Effector memory CD8-positive, alpha-beta T cell (primary cell): ENCODE results near the gene ATXN1.
A peak's percentile ranks its signal among the peaks of the same experiment; 100 is the strongest.

Experiments used
- ATAC-seq: fragments of 150-1000 bp; cut with Tn5 transposase; replicated peaks from 2 replicates; pipeline ENCODE4 v1.10.0; 2021; ENCODE audit warnings: mild to moderate bottlenecking, moderate library complexity
- DNase-seq, 3 experiments: peaks; one replicate each; pipeline ENCODE4 v3.0.0; 2021
- H3K27ac Mint-ChIP-seq, 2 donors: one replicate each; pipeline ENCODE4 v1.8.0; 2022; ENCODE audit warnings: mild to moderate bottlenecking in 2 of 2, mixed read lengths in 2 of 2, moderate library complexity in 2 of 2
- H3K27me3 Mint-ChIP-seq, 2 donors: one replicate each; pipeline ENCODE4 v1.8.0; 2022; ENCODE audit warnings: mixed read lengths in 2 of 2
- H3K36me3 Mint-ChIP-seq: one replicate; pipeline ENCODE4 v1.8.0; 2022; ENCODE audit warnings: mild to moderate bottlenecking, moderate library complexity, mixed read lengths; ENCODE audit not compliant: insufficient read depth
- H3K4me1 Mint-ChIP-seq, 2 donors: one replicate each; pipeline ENCODE4 v1.8.0; 2022; ENCODE audit warnings: low read depth in 2 of 2, mixed read lengths in 2 of 2
- H3K4me3 Mint-ChIP-seq, 2 donors: one replicate each; pipeline ENCODE4 v1.8.0; 2022; ENCODE audit warnings: mild to moderate bottlenecking in 2 of 2, mixed read lengths in 2 of 2, moderate library complexity in 2 of 2
- H3K9me3 Mint-ChIP-seq, 2 donors: one replicate each; pipeline ENCODE4 v1.8.0; 2022; ENCODE audit warnings: mixed read lengths in 2 of 2

Gene ATXN1

GRCh38 chr6:16291739-16292138 lies 469.5 kb downstream of the ATXN1 start:
- no peak overlapping the region for H3K27ac Mint-ChIP-seq
- no peak overlapping the region for H3K4me3 Mint-ChIP-seq
- H3K27me3 Mint-ChIP-seq = peaks cover 0 to 16% of the 10 kb centered on the region in 2 donors

GRCh38 chr6:16288163-16288562 lies 473.1 kb downstream of the ATXN1 start:
- DNase-seq (no peak), ATAC-seq (no peak)
- peaks cover 10 to 26% of the 10 kb centered on the region in 2 donors for H3K27me3 Mint-ChIP-seq
- no peak overlapping the region for H3K27ac Mint-ChIP-seq
- H3K36me3 Mint-ChIP-seq = no peaks in the 10 kb centered on the region
- no peak overlapping the region for H3K4me3 Mint-ChIP-seq
- peaks cover 0 to 7% of the 10 kb centered on the region in 2 donors for H3K4me1 Mint-ChIP-seq
- H3K9me3 Mint-ChIP-seq = no peaks in the 10 kb centered on the region

More at GRCh38 chr6:16291739-16292138, 469.5 kb downstream of the ATXN1 start:
- Mint-ChIP-seq H3K4me1 (peaks cover 0 to 2% of the 10 kb centered on the region in 2 donors), H3K9me3 (no peaks in the 10 kb centered on the region), H3K36me3 (no peaks in the 10 kb centered on the region)
- DNase-seq (no peak), ATAC-seq (no peak)

GRCh38 chr6:16286151-16286522 lies 475.1 kb downstream of the ATXN1 start:
- DNase-seq (peak in 2 of 3 experiments; percentile 7 to 25), ATAC-seq (no peak)
- Mint-ChIP-seq H3K36me3 (no peaks in the 10 kb centered on the region), H3K4me1 (peaks cover 0 to 7% of the 10 kb centered on the region in 2 donors), H3K4me3 (no peak overlapping the region), H3K27ac (no peak overlapping the region), H3K9me3 (no peaks in the 10 kb centered on the region), H3K27me3 (peaks cover 10 to 26% of the 10 kb centered on the region in 2 donors)

- Mint-ChIP-seq H3K27ac (no peak overlapping the region), H3K4me3 (no peak overlapping the region), H3K27me3 (peaks cover 10 to 26% of the 10 kb centered on the region in 2 donors), H3K36me3 (no peaks in the 10 kb centered on the region), H3K4me1 (peaks cover 0 to 7% of the 10 kb centered on the region in 2 donors), H3K9me3 (no peaks in the 10 kb centered on the region)
- no peak for DNase-seq
- ATAC-seq = no peak
These were observed 475.7 kb downstream of the ATXN1 start for GRCh38 chr6:16285467-16286150.

GRCh38 chr6:16284472-16284871 lies 476.8 kb downstream of the ATXN1 start:
- no peak for DNase-seq
- Mint-ChIP-seq H3K36me3 (no peaks in the 10 kb centered on the region), H3K9me3 (no peaks in the 10 kb centered on the region), H3K27ac (no peak overlapping the region), H3K4me3 (no peak overlapping the region), H3K27me3 (peaks cover 10 to 15% of the 10 kb centered on the region in 2 donors), H3K4me1 (peaks cover 0 to 7% of the 10 kb centered on the region in 2 donors)
- ATAC-seq = no peak

GRCh38 chr6:16282370-16282769 lies 478.9 kb downstream of the ATXN1 start:
- DNase-seq (no peak), ATAC-seq (no peak)
- Mint-ChIP-seq H3K36me3 (no peaks in the 10 kb centered on the region), H3K4me3 (no peak overlapping the region), H3K27me3 (peaks cover 10 to 20% of the 10 kb centered on the region in 2 donors), H3K4me1 (peaks cover 0 to 7% of the 10 kb centered on the region in 2 donors), H3K27ac (no peak overlapping the region), H3K9me3 (no peaks in the 10 kb centered on the region)

GRCh38 chr6:16279243-16279642 lies 482.0 kb downstream of the ATXN1 start:
- ATAC-seq = no peak
- no peak overlapping the region for H3K4me3 Mint-ChIP-seq

GRCh38 chr6:16278750-16279149 lies 482.5 kb downstream of the ATXN1 start:
- ATAC-seq (no peak), DNase-seq (no peak)
- Mint-ChIP-seq H3K9me3 (no peaks in the 10 kb centered on the region), H3K36me3 (no peaks in the 10 kb centered on the region), H3K27me3 (peaks cover 0 to 13% of the 10 kb centered on the region in 2 donors), H3K27ac (no peak overlapping the region), H3K4me3 (no peak overlapping the region), H3K4me1 (no peaks in the 10 kb centered on the region)

More at GRCh38 chr6:16279243-16279642, 482.0 kb downstream of the ATXN1 start:
- Mint-ChIP-seq H3K4me1 (no peaks in the 10 kb centered on the region), H3K27ac (no peak overlapping the region), H3K27me3 (peaks cover 0 to 13% of the 10 kb centered on the region in 2 donors), H3K9me3 (no peaks in the 10 kb centered on the region), H3K36me3 (no peaks in the 10 kb centered on the region)
- no peak for DNase-seq

GRCh38 chr6:16278048-16278724 lies 483.1 kb downstream of the ATXN1 start:
- Mint-ChIP-seq H3K4me1 (no peaks in the 10 kb centered on the region), H3K9me3 (no peaks in the 10 kb centered on the region), H3K36me3 (no peaks in the 10 kb centered on the region), H3K4me3 (no peak overlapping the region), H3K27ac (no peak overlapping the region), H3K27me3 (peaks cover 0 to 13% of the 10 kb centered on the region in 2 donors)
- no peak for ATAC-seq
- no peak for DNase-seq

- no peaks in the 10 kb centered on the region for H3K9me3 Mint-ChIP-seq
- ATAC-seq (no peak), DNase-seq (no peak)
- H3K27me3 Mint-ChIP-seq = peaks cover 0 to 13% of the 10 kb centered on the region in 2 donors
- no peaks in the 10 kb centered on the region for H3K4me1 Mint-ChIP-seq
- no peak overlapping the region for H3K27ac Mint-ChIP-seq
- no peak overlapping the region for H3K4me3 Mint-ChIP-seq
- H3K36me3 Mint-ChIP-seq = no peaks in the 10 kb centered on the region
These were observed 483.9 kb downstream of the ATXN1 start for GRCh38 chr6:16277101-16277981.

- Mint-ChIP-seq H3K4me1 (no peaks in the 10 kb centered on the region), H3K9me3 (no peaks in the 10 kb centered on the region), H3K4me3 (no peak overlapping the region), H3K36me3 (no peaks in the 10 kb centered on the region), H3K27me3 (peaks cover 4 to 13% of the 10 kb centered on the region in 2 donors), H3K27ac (no peak overlapping the region)
- no peak for ATAC-seq
- no peak for DNase-seq
These were observed 486.2 kb downstream of the ATXN1 start for GRCh38 chr6:16274885-16275589.

- H3K9me3 Mint-ChIP-seq = no peaks in the 10 kb centered on the region
- no peaks in the 10 kb centered on the region for H3K4me1 Mint-ChIP-seq
- H3K4me3 Mint-ChIP-seq = no peak overlapping the region
- H3K36me3 Mint-ChIP-seq = no peaks in the 10 kb centered on the region
- DNase-seq (no peak), ATAC-seq (no peak)
- peaks cover 8 to 13% of the 10 kb centered on the region in 2 donors for H3K27me3 Mint-ChIP-seq
- H3K27ac Mint-ChIP-seq = no peak overlapping the region
These were observed 486.8 kb downstream of the ATXN1 start for GRCh38 chr6:16274483-16274882.

- Mint-ChIP-seq H3K9me3 (no peaks in the 10 kb centered on the region), H3K4me1 (no peaks in the 10 kb centered on the region), H3K4me3 (no peak overlapping the region), H3K36me3 (no peaks in the 10 kb centered on the region), H3K27ac (no peak overlapping the region), H3K27me3 (peaks cover 8 to 12% of the 10 kb centered on the region in 2 donors)
- DNase-seq (no peak), ATAC-seq (no peak)
These were observed 488.0 kb downstream of the ATXN1 start for GRCh38 chr6:16273256-16273655.
